GM21528 (cell line): ENCODE results near the gene PLA2G12B.
"Not testable (repeated sequence)": the region's sequence is repeated elsewhere in the genome, so short reads cannot be mapped to it uniquely, and the experiment has no call there.

Experiments
- ATAC-seq: cut with Tn5 transposase; IDR thresholded peaks from one replicate; pipeline ENCODE4 v1.9.1; 2021; ENCODE audit warnings: mild to moderate bottlenecking, moderate library complexity; ENCODE audit not compliant: unreplicated experiment, low FRiP score

PLA2G12B gene, protein sequence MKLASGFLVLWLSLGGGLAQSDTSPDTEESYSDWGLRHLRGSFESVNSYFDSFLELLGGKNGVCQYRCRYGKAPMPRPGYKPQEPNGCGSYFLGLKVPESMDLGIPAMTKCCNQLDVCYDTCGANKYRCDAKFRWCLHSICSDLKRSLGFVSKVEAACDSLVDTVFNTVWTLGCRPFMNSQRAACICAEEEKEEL

DNA sequence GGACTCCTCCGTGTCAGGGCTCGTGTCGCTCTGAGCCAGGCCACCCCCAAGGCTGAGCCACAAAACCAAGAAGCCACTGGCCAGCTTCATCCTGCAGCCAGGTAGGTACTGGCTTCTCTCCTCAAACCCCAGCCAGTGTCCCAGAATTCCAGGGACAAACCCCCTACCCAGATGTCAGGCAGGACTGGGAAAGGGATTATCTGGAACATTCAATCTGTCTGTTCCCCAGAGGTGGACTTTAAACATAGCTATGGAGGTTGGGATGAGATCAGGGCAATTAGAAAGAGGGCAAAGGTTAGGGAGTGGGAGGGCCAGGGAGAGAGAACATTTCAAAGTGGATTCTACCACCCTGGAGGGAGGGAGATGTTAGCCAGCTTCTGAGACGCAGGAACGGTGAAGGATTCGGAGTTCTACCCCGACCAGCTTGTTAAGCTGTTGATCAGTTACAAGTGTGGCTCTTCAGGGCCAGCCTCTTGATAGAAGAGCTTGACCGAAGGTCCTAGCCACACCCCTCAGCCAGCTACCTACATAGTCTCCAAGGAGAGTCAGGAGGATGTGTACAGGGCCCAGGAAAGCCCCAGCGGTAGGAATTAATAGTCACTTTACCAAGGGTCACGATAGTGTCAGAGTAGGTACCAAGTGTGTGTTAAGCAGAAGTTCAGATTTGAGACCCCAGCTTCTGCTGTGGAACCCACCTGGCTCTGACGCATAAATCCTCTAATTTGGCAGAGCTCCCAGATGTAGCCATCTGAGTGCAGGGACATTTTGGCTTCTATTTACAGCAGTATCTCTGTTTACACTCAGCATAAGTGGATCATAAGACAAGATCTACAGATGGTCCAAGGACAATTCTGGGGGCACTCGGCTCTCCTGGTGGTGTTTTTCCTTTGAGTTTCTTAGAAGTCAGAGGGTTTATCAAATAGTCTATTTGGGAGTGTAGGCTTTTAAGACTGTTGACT lies at the start of gene PLA2G12B:
Gene PLA2G12B (minus strand): TSS at position 211 of the 959 bp plus-strand sequence. CDS start 121 bp downstream, at position 90.
- no peak for ATAC-seq

DNA sequence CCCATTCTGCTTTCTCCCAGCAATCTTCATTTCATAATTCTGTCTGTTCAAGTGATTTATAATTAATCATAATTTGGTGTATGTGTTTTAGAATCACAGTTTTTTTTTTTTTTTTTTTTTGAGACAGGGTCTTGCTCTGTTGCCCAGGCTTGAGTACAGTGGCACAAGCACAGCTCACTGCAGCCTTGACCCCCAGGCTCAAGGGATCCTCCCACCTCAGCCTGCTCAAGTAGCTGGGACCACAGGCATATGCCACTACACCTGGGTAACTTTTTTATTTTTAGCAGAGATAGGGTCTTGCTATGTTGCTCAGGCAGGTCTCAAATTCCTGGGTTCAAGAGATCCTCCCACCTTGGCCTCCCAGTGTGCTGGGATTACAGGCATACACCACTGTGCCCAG lies 49.2 kb upstream of the PLA2G12B start:
- no peak for ATAC-seq

DNA sequence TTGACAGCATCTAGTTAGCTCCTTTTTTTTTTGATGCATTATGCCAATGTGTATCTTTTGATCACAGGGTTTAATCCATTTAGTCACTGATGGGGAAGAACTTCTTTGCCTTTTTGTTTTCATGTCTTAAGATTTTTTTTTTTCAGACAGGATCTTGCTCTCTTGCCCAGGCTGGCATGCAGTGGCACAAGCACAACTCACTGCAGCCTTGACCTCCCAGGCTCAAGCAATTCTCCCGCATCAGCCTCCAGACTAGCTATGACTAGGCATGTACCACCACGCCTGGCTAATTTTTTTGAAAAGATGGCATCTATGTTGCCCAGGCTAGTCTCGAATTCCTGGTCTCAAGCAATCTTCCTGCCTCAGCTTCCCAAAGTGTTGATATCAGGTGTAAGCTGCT lies 46.4 kb upstream of the PLA2G12B start:
- ATAC-seq: no peak

DNA sequence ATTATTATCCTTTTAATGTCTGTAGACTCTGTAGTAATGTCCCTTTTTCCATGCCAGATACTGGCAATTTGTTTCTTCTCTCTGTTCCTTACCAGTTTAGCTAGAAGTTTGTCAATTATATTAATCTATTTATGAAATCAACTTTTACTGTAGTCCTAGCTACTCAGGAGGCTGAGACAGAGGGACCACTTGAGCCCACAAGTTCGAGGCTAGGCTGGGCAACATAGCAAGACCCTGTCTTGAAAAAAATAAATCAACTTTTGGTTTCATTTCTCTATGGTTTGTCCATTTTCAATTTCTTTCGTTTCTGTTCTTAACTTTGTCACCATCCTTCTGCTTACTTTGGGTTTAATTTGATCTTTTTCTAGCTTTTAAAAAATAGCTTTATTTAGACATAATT lies 42.5 kb upstream of the PLA2G12B start:
- no peak for ATAC-seq

DNA sequence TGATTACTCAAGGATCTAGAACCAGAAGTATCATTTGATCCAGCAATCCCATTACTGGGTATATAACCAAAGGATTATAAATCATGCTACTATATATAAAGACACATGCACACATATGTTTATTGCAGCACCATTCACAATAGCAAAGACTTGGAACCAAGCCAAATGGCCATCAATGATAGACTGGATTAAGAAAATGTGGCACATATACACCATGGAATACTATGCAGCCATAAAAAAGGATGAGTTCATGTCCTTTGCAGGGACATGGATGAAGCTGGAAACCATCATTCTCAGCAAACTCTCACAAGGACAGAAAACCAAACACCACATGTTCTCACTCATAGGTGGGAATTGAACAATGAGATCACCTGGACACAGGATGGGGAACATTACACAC lies 40.9 kb upstream of the PLA2G12B start:
- not testable (repeated sequence) for ATAC-seq

DNA sequence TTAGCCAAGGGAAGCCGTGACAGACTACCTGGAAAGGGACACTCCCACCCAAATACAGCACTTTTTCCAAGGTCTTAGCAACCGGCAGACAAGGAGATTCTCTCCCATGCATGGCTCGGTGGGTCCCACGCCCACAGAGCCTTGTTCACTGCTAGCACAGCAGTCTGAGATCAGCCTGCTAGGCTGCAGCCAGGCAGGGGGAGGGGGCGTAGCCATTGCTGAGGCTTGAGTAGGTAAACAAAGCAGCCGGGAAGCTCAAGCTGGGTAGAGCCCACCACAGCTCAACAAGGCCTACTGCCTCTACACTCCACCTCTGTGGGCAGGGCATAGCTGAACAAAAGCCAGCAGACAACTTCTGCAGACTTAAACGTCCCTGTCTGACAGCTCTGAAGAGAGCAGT lies 35.2 kb upstream of the PLA2G12B start:
- not testable (repeated sequence) for ATAC-seq

DNA sequence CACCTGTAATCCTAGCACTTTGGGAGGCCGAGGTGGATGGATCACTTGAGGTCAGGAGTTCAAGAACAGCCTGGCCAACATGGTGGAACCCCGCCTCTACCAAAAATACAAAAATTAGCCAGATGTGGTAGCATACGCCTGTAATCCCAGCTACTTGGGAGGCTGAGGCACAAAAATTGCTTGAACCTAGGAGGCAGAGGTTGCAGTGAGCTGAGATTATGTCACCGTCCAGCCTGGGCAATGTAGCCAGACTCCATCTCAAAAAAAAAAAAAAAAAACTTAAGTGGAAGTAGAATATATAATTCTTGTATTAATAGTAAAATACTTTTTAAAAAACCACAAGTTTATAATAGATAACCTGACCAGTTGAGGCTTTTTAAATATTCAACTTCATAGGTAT lies 30.0 kb upstream of the PLA2G12B start:
- not testable (repeated sequence) for ATAC-seq

DNA sequence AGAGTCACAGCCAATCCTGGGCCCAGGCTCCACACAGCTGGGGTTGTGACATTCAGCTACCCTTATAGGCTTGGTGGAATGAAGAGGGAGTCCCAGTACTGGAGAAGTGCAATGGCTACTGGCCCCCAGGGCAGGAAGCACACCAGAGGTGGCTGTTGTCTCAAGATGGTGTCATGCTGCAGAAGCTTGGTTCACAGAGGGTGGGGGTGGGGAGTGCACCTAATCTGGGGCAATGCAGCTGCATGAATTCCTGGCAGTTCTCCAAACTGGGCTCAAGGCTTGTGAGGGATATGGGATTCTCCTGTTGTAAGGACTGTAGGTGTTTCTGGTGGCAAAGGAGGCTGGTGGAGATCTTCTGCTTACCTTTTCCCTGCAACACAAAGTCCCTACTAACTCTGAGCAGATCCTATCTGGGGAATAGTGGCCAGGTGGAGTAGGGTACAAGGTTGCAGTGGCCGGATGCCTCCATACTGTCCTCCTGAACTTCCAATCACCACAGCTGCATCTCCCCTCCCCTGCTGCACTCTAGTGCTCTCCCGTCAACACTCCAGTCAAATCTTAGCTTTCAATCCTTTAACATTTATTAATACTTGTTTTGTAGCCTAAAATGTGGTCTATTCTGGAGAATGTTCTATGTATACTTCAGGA lies 27.4 kb upstream of the PLA2G12B start:
- no peak for ATAC-seq

DNA sequence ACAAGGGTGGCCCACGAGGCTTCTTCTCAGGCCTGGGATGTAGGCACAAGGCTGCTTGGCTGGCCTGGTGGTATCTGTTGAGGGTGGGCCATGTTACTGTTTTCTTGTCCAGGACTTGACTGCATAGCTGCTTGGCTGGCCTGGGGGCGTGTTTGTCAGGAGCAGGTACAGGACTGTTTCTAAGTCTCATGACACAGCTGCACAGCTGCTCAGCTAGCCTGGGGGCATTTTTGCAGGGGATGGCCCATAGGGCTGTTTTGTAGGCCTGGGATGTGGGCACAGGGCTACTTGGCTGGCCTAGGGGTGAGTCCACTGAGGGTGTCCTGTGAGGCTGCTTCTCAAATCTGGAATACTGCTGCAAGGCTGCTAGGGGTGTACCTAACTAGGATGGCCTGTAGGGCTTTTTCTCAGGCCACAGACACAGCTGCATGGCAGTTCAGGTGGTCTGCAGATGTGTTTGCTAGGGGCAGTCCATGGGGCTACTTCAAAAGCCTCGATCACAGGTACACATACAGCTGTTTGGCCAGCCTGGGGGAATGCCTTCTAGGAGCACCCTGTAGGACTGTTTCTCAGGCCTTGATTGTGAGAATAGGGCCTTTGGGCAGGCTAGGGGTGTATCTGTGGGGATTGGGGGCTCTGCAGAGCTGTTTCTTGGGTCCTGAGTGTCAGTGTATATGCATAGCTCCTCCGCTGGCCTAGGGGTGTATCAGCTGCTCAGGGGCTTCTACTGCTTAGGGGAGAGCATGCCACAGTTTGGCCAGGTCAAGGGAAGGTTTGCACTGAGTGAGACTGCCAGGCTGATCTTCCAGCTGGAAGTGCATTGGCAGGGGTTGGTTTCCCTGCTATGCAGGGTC lies 26.6 kb upstream of the PLA2G12B start:
- ATAC-seq: no peak

DNA sequence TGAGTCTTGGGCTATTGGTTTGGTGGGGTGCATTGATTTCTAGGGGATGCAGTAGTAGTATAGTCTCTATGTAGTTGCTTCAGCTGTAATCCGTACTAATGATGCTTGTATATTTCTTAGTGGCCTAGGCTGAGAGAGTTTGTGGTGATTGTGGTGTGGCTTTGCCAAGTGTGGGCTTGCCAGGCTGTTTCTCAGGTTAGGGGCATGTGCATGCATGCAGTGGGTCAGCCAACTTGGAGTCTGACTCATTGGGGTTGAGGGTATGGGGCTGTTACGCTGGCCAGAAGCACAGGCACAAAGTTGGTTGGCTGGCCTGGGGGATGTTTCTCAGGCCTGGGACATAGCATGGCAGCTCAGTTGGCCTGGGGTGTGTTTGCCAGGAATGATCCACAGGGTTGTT lies 25.7 kb upstream of the PLA2G12B start:
- no peak for ATAC-seq

DNA sequence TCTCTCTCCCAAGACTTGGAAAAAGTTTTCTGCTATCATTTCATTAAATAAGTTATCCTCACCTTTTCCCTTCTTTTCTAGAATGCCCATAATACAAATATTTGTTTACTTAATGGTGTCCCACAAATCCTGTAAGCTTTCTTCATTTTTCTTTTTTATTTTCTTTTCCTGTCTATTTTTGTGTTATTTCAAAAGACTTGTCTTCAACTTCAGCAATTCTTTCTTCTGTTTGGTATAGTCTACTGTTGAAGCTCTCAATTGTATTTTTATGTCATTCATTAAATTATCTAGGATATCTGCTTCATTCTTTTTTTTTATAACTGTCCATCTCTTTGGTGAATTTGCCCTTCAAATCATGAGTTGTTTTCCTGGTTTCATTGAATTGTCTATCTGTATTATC lies 25.1 kb upstream of the PLA2G12B start:
- ATAC-seq: no peak

DNA sequence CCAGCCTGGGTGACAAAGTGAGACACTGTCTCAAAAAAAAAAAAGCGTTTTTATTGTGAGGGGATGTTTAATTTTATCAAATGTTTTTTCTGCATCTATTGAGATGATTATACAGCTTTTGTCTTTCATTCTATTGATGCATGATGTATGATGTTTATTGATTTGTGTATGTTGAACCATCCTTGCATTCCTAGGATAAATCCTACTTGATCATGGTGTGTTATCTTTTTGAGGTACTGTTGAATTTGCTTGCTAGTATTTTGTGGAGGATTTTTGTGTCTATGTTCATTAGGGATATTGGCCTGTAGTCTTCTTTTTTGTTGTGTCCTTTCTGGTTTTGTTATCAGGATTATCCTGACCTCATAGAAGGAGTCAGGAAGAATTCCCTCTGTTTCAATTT lies 22.3 kb upstream of the PLA2G12B start:
- no peak for ATAC-seq

DNA sequence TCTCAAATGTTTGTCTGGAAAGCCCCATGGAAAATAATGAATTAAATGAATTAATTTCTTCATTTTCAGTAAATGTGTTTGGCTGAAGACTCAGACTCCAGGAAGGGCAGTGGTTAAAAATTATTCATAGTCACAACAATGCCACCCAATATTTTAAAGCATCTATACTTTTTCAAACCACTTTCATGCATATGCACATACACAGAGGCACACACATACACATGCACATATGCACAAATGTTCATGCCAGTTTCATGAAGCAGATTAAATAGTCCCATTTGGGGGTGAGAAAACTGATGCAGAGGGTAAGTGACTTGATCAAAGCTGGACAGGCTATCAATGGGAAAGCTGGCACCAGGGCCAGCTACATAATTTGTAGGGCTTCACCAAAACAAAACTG lies 1.4 kb upstream of the PLA2G12B start:
- no peak for ATAC-seq

DNA sequence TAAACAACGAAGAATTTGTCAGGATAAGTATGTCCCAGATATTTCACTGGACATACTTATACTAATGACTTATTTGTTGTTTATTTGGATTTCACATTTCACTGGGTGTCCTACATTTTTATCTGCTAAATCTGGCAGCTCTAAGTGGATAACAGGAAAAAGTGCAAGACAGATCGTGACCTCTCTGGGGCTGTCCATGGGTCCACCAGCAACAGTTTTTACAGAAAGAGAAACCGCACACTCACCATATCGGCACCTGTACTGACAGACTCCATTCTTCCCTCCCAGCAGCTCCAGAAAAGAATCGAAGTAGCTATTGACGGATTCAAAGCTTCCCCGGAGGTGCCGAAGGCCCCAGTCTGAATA lies 393 bp downstream of the PLA2G12B start:
- no peak for ATAC-seq

DNA sequence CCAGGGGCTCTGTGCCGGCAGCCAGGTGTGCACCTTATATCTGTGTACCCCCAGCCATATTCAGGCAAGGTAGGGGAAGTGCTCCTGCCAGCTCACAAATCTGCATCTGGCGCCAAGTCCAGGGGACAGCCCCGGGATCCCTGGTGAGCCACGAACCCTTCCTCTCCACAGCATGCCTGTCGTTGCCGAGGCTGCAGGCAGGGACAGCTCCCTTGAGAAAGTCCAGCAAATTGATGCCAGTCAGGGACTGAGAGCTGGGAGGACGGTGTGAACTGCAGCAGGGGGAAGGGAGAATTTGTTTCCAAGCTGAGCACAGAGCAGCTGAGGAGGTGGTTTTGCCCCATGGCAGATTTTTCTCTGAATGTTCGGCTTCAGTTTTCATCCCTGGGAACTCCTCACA lies 919 bp downstream of the PLA2G12B start:
- ATAC-seq: no peak

DNA sequence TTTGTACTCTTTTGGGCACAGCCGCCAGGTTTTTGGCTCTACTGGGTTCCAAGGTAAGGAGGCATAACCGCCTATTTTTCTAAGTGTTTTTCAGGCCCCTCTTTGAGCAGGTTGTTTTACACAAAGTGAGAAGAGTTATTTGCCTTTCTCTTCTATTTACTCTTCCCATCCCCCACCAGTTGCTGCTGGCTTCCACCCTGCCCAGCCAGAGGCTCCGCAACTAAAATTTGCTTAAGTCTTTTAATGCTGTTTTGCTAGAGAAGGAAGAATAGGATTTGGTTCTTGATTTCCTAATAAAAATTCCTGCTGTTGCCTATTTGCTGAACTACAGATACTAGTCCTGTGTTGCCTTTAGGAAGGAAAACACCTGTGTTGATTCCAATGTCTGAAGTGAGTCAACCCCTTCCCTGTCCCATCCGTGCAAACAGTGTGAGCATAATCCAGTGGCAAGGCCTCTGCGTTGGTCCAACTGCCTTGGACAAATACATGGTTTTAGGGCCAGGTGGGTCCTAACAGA lies 1.9 kb downstream of the PLA2G12B start:
- ATAC-seq: no peak

DNA sequence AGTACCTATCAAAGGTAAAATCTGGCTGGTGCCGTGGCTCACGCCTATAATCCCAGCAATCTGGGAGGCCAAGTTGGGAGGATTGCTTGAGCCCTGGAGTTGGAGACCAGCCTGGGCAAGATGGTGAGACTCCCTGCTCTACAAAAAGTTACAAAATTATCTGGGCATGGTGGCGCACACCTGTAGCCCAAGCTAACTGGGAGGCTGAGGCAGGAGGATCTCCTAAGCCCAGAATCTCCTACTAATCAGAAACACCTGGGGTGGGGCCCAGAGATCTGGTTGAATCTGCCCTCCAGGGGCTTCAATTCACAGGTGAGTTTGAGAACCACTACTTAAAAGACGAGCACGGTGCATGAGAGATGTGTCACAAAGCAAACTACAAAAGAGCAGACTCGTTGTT lies 2.4 kb downstream of the PLA2G12B start:
- ATAC-seq: no peak

DNA sequence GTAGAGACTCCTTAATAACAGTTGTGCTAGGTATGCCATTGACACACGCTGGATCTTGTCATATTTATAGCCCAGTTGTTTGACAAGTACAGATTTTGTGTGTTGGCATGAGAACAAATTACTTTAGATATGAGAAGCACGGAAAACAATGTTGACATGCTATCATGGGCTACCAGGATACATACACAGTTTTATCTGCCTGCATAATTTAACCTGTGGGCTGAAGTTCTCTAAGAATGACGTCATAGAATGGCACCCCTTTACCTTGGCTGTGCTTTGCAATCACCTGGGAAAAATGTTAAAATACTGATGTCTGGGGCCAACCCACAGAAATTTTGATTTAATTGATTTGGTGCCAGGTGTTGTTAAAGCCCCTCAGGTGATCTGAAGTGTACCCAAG lies 2.8 kb downstream of the PLA2G12B start:
- no peak for ATAC-seq

DNA sequence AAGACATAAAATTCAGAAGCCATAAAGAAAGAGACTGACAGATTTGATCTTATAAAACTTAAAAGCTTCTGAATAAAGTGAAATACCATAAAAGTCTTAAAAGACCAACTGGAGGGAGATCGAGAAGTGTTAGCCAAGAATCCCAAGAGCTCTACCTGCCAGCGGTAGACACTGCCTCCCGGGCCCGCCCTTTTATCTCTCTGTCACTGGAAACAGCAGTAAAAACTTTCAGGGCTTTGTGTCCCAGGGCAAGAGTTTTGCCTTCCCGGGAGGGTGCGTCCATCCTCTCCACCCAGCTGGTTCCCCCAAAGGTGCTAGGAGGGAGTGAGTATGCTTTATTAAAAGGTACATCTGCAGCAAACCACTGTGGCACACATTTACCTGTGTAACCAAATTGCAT lies 5.8 kb downstream of the PLA2G12B start:
- no peak for ATAC-seq

DNA sequence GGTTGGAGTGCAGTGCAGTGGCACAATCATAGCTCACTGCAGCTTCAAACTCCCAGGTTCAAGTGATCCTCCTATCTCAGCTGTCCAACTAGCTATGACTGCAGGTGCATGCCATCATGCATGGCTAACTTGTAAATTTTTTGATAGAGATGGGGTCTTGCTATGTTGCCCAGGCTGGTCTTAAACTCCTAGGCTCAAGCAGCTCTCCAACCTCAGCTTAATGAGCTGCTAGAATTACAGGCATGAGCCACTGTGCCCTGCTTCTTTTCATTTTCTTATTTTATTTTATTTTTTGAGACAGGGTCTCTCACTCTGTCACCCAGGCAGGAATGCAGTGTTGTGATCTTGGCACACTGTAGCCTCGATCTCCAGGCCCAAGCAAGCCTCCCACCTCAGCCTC lies 7.6 kb downstream of the PLA2G12B start:
- no peak for ATAC-seq
